HG02759 (cell line): ENCODE results near the gene SAP25.

Source experiments
- ATAC-seq: cut with Tn5 transposase; IDR thresholded peaks from one replicate; pipeline ENCODE4 v1.9.1; 2021; ENCODE audit warnings: mild to moderate bottlenecking, moderate library complexity; ENCODE audit not compliant: unreplicated experiment

Gene SAP25

GRCh38 chr7:100598425-100598824 is 24.7 kb upstream of the SAP25 start:
- ATAC-seq: no peak

- ATAC-seq: no peak
Measured at GRCh38 chr7:100595188-100595587, 21.5 kb upstream of the SAP25 start.

GRCh38 chr7:100591596-100591995 is 17.9 kb upstream of the SAP25 start:
- no peak for ATAC-seq

GRCh38 chr7:100590077-100590737 is 16.5 kb upstream of the SAP25 start:
- no peak for ATAC-seq

GRCh38 chr7:100589341-100589947 is 15.7 kb upstream of the SAP25 start:
- no peak for ATAC-seq

- no peak for ATAC-seq
Measured at GRCh38 chr7:100588438-100588837, 14.7 kb upstream of the SAP25 start.

- peak; percentile 86 for ATAC-seq
Measured at GRCh38 chr7:100586266-100587025, 12.7 kb upstream of the SAP25 start, which contains the start of gene FBXO24. FBXO24 (plus strand) TSS chr7:100586328; CDS start chr7:100586626, 298 bp downstream.

GRCh38 chr7:100585511-100586265 is 12.0 kb upstream of the SAP25 start, which contains the start of gene LRCH4:
LRCH4 (minus strand) TSS chr7:100586129; CDS start chr7:100586100, 29 bp downstream.
- ATAC-seq: peak; percentile 25

- ATAC-seq: no peak
Measured at GRCh38 chr7:100584683-100585510, 11.2 kb upstream of the SAP25 start.

- no peak for ATAC-seq
Measured at GRCh38 chr7:100584054-100584682, 10.5 kb upstream of the SAP25 start.

- ATAC-seq: no peak
Measured at GRCh38 chr7:100583132-100584053, 9.7 kb upstream of the SAP25 start.

- no peak for ATAC-seq
Measured at GRCh38 chr7:100582650-100583049, 8.9 kb upstream of the SAP25 start.

- ATAC-seq: no peak
Measured at GRCh38 chr7:100582041-100582579, 8.4 kb upstream of the SAP25 start.

- ATAC-seq: no peak
Measured at GRCh38 chr7:100580466-100581283, 7.0 kb upstream of the SAP25 start.

GRCh38 chr7:100578246-100579183 is 4.8 kb upstream of the SAP25 start:
- no peak for ATAC-seq

- ATAC-seq: no peak
Measured at GRCh38 chr7:100577507-100577906, 3.8 kb upstream of the SAP25 start.
